ENCODE data around the gene ZPBP2. TPM values are rescaled to one million over a fixed set of nuclear protein-coding genes. Genes with fewer than 3 reads are reported as not detected.

The ZPBP2 gene, protein sequence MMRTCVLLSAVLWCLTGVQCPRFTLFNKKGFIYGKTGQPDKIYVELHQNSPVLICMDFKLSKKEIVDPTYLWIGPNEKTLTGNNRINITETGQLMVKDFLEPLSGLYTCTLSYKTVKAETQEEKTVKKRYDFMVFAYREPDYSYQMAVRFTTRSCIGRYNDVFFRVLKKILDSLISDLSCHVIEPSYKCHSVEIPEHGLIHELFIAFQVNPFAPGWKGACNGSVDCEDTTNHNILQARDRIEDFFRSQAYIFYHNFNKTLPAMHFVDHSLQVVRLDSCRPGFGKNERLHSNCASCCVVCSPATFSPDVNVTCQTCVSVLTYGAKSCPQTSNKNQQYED
- not detected for total RNA-seq

- Histone ChIP-seq H3K9me3 (no peaks in the 10 kb centered on the region), H3K36me3 (no peaks in the 10 kb centered on the region), H3K4me3 (no peak within 1 kb of the TSS), H3K27me3 (peaks cover 24% of the 10 kb centered on the region), H3K4me1 (no peaks in the 10 kb centered on the region), H3K27ac (no peak within 1 kb of the TSS)
- DNase-seq (ENCODE audit: low spot score in 2 of 2), result no peak
- no peak for TF ChIP-seq CTCF (IDR thresholded peaks at IDR 0.05)
- intact Hi-C loops (cut with DNase I), result no loop called here
Observed at GRCh38 chr17:39867880-39868553, at the start of gene ZPBP2. ZPBP2 (plus strand) TSS chr17:39868202; CDS start chr17:39868355, 153 bp downstream.

- no peak for TF ChIP-seq CTCF (IDR thresholded peaks at IDR 0.05)
- Histone ChIP-seq H3K27ac (no peak overlapping the region), H3K4me3 (no peak overlapping the region), H3K9me3 (no peaks in the 10 kb centered on the region), H3K4me1 (no peaks in the 10 kb centered on the region), H3K27me3 (no peaks in the 10 kb centered on the region), H3K36me3 (no peaks in the 10 kb centered on the region)
- no peak for DNase-seq (ENCODE audit: low spot score in 2 of 2)
- intact Hi-C loops (cut with DNase I), result no loop called here
Observed at GRCh38 chr17:39818358-39819000, 49.5 kb upstream of the ZPBP2 start.

DNA sequence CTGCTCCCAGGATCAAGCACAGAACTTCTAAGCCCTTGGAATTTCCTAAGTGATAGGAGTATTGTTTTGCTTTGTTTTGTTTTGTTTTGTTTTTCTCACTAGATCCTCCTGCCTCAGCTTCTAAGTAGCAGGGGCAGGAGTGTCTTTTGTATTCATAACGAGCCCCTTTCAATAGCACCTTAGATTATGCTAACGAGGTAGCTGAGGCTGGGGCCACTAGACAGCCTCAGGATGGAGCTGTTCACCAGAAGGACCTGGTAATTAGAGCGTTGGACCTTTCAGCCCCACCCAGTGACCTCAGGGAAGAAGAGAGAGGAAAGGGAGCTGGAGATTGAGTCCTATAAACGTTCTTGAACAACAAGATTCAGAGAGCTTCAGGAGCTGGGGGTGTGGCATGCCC lies 47.5 kb upstream of the ZPBP2 start:
- intact Hi-C loops (cut with DNase I), result no loop called here
- H3K27ac ChIP-seq, result no peak overlapping the region
- no peaks in the 10 kb centered on the region for H3K4me1 ChIP-seq
- no peaks in the 10 kb centered on the region for H3K36me3 ChIP-seq
- TF ChIP-seq CTCF (IDR thresholded peaks at IDR 0.05), result no peak
- DNase-seq (ENCODE audit: low spot score in 2 of 2), result no peak
- no peak overlapping the region for H3K4me3 ChIP-seq
- H3K27me3 ChIP-seq, result no peaks in the 10 kb centered on the region
- H3K9me3 ChIP-seq, result no peaks in the 10 kb centered on the region

- intact Hi-C loops (cut with DNase I), result no loop called here
- Histone ChIP-seq H3K9me3 (no peaks in the 10 kb centered on the region), H3K27ac (no peak overlapping the region), H3K36me3 (no peaks in the 10 kb centered on the region), H3K27me3 (no peaks in the 10 kb centered on the region), H3K4me1 (no peaks in the 10 kb centered on the region), H3K4me3 (no peak overlapping the region)
- DNase-seq (ENCODE audit: low spot score in 2 of 2), result no peak
- TF ChIP-seq CTCF (IDR thresholded peaks at IDR 0.05), result no peak
Observed at GRCh38 chr17:39820987-39821386, 47.0 kb upstream of the ZPBP2 start.

GRCh38 chr17:39822051-39822451 lies 46.0 kb upstream of the ZPBP2 start:
- DNase-seq (ENCODE audit: low spot score in 2 of 2), result no peak
- Histone ChIP-seq H3K36me3 (no peaks in the 10 kb centered on the region), H3K4me1 (no peaks in the 10 kb centered on the region), H3K27me3 (no peaks in the 10 kb centered on the region), H3K4me3 (no peak overlapping the region), H3K27ac (no peak overlapping the region), H3K9me3 (no peaks in the 10 kb centered on the region)
- TF ChIP-seq CTCF (IDR thresholded peaks at IDR 0.05), result no peak
- intact Hi-C loops (cut with DNase I), result no loop called here
